Left lobe of liver (tissue), 2 donors: ENCODE results near the gene CALML6. TPM values are rescaled to one million over a fixed set of nuclear protein-coding genes. Genes with fewer than 3 reads are reported as not detected.
"Not testable (repeated sequence)": the region's sequence is repeated elsewhere in the genome, so short reads cannot be mapped to it uniquely, and the experiment has no call there.

ENCODE experiments used
- ATAC-seq: fragments of 200-7000 bp; cut with Tn5 transposase; one replicate; pipeline ENCODE4 v1.9.1; 2020; ENCODE audit warnings: mild to moderate bottlenecking, moderate library complexity
- DNase-seq: peaks from one replicate; pipeline ENCODE4 v3.0.0-alpha.2; 2020; ENCODE audit warnings: low spot score
- total RNA-seq: library from RNA; stranded (reverse); gene quantifications from one replicate; pipeline ENCODE4 v1.2.1, GENCODE V29; 2021
- donor health status: DM: no; HTN: no; CAD: no; lungs with moderate emphysema.
- donor health status: DM: no; HTN: yes; CAD: no.

Gene CALML6
- 1.4 TPM for total RNA-seq

- DNase-seq (no peak), ATAC-seq (no peak)
Measured at GRCh38 chr1:1914971-1915692, at the start of gene CALML6. Gene CALML6, plus strand, starts transcription at chr1:1915260. Its CDS starts 21 bp downstream, at chr1:1915281.

GRCh38 chr1:1867164-1867563 lies 47.9 kb upstream of the CALML6 start:
- no peak for DNase-seq
- ATAC-seq, result no peak

GRCh38 chr1:1869469-1869868 lies 45.6 kb upstream of the CALML6 start:
- no peak for ATAC-seq

GRCh38 chr1:1872329-1872994 lies 42.6 kb upstream of the CALML6 start:
- DNase-seq (no peak), ATAC-seq (no peak)

More at GRCh38 chr1:1869469-1869868, 45.6 kb upstream of the CALML6 start:
- DNase-seq, result no peak

GRCh38 chr1:1873186-1873585 lies 41.9 kb upstream of the CALML6 start:
- ATAC-seq (peak; percentile 93), DNase-seq (peak; percentile 84)

GRCh38 chr1:1874901-1875300 lies 40.2 kb upstream of the CALML6 start:
- DNase-seq (no peak), ATAC-seq (no peak)

- DNase-seq (no peak), ATAC-seq (no peak)
Measured at GRCh38 chr1:1875932-1876331, 39.1 kb upstream of the CALML6 start.

- ATAC-seq (no peak), DNase-seq (no peak)
Measured at GRCh38 chr1:1876335-1876930, 38.6 kb upstream of the CALML6 start.

GRCh38 chr1:1877865-1878436 lies 37.1 kb upstream of the CALML6 start:
- DNase-seq (no peak), ATAC-seq (no peak)

- ATAC-seq, result no peak
- DNase-seq, result no peak
Measured at GRCh38 chr1:1879942-1880341, 35.1 kb upstream of the CALML6 start.

GRCh38 chr1:1880617-1881312 lies 34.3 kb upstream of the CALML6 start:
- peak; percentile 11 for ATAC-seq

GRCh38 chr1:1881727-1882126 lies 33.3 kb upstream of the CALML6 start:
- DNase-seq (peak; percentile 55), ATAC-seq (peak; percentile 89)

More at GRCh38 chr1:1880617-1881312, 34.3 kb upstream of the CALML6 start:
- no peak for DNase-seq

- DNase-seq, result no peak
- no peak for ATAC-seq
Measured at GRCh38 chr1:1883092-1883873, 31.8 kb upstream of the CALML6 start.

GRCh38 chr1:1883890-1884289 lies 31.2 kb upstream of the CALML6 start:
- not testable (repeated sequence) for ATAC-seq, DNase-seq

- ATAC-seq (no peak), DNase-seq (no peak)
Measured at GRCh38 chr1:1889090-1889750, 25.8 kb upstream of the CALML6 start.

- DNase-seq (peak; percentile 66), ATAC-seq (peak; percentile 17)
Measured at GRCh38 chr1:1889847-1890505, 25.1 kb upstream of the CALML6 start.

GRCh38 chr1:1890506-1891348 lies 24.3 kb upstream of the CALML6 start, which contains the start of gene GNB1:
Gene GNB1, minus strand, starts transcription at chr1:1891087. Its CDS starts 65,634 bp downstream, at chr1:1825453.
- DNase-seq (peak; percentile 94), ATAC-seq (peak; percentile 82)
